WTC11 (cell line): Measurements from ENCODE around the gene EPN2. TPM values are rescaled to one million over a fixed set of nuclear protein-coding genes. Genes with fewer than 3 reads are reported as not detected.

ENCODE experiments used
- ATAC-seq: fragments of 200-7000 bp; cut with Tn5 transposase; 2 replicates; pipeline ENCODE4 v1.10.0; 2021; ENCODE audit warnings: mild to moderate bottlenecking, moderate library complexity
- CTCF ChIA-PET: fragments of 300-600 bp; sonication (Branson Sonifier 250); formaldehyde crosslinking; loops from one replicate; lab custom pipeline; 2021; ENCODE audit warnings: antibody characterized with exemption; lab: Charles Lee
- POLR2A ChIA-PET: fragments of 350-600 bp; sonication (Branson Sonifier 250); formaldehyde crosslinking; loops from one replicate; lab custom pipeline; 2021; ENCODE audit warnings: antibody characterized with exemption; lab: Charles Lee
- DNase-seq: peaks from one replicate; pipeline ENCODE4 v3.0.0; 2021; ENCODE audit warnings: low spot score
- H3K27ac Mint-ChIP-seq: 2 replicates; pipeline ENCODE4 v1.8.0; 2021; ENCODE audit warnings: mixed read lengths
- H3K27me3 Mint-ChIP-seq: 2 replicates; pipeline ENCODE4 v1.8.0; 2021; ENCODE audit warnings: low read depth, mild to moderate bottlenecking, moderate library complexity, mixed read lengths
- H3K36me3 Mint-ChIP-seq: 2 replicates; pipeline ENCODE4 v1.8.0; 2021; ENCODE audit warnings: mixed read lengths
- H3K4me1 Mint-ChIP-seq: 2 replicates; pipeline ENCODE4 v1.8.0; 2022; ENCODE audit warnings: mixed read lengths
- H3K4me3 Mint-ChIP-seq: 2 replicates; pipeline ENCODE4 v1.8.0; 2021; ENCODE audit warnings: mild to moderate bottlenecking, moderate library complexity, mixed read lengths
- H3K9me3 Mint-ChIP-seq: 2 replicates; pipeline ENCODE4 v1.8.0; 2021; ENCODE audit warnings: mixed read lengths
- ARID4B ChIP-seq: sonication (generic); formaldehyde crosslinking; IDR thresholded peaks from 2 replicates; pipeline ENCODE4 v1.8.0; 2023; ENCODE audit warnings: missing genetic modification reagents, mild to moderate bottlenecking, borderline replicate concordance
- E2F4 ChIP-seq: sonication (generic); formaldehyde crosslinking; IDR thresholded peaks from 2 replicates; pipeline ENCODE4 v1.8.1; 2022; ENCODE audit warnings: low read depth, mild to moderate bottlenecking, moderate library complexity, missing genetic modification reagents, borderline replicate concordance
- ETV6 ChIP-seq: sonication (generic); formaldehyde crosslinking; IDR thresholded peaks from 2 replicates; pipeline ENCODE4 v1.8.1; 2022; ENCODE audit warnings: mild to moderate bottlenecking, missing genetic modification reagents
- FOXK1 ChIP-seq: sonication (generic); formaldehyde crosslinking; IDR thresholded peaks from 2 replicates; pipeline ENCODE4 v1.8.0; 2022; ENCODE audit warnings: mild to moderate bottlenecking, moderate library complexity, missing genetic modification reagents
- FOXP4 ChIP-seq: sonication (generic); formaldehyde crosslinking; IDR thresholded peaks from 2 replicates; pipeline ENCODE4 v1.8.0; 2022; ENCODE audit warnings: mild to moderate bottlenecking, missing genetic modification reagents
- GRHL2 ChIP-seq: fragments of 250-450 bp; sonication (Bioruptor Pico); IDR thresholded peaks from 2 replicates; pipeline ENCODE4 v1.8.0; 2022; ENCODE audit warnings: mild to moderate bottlenecking, moderate library complexity; ENCODE audit not compliant: insufficient replicate concordance, severe bottlenecking
- IRF2 ChIP-seq: sonication (generic); formaldehyde crosslinking; IDR thresholded peaks from 2 replicates; pipeline ENCODE4 v1.8.0; 2022; ENCODE audit warnings: low read depth, missing genetic modification reagents, borderline replicate concordance
- MAX ChIP-seq: sonication (generic); formaldehyde crosslinking; IDR thresholded peaks from 2 replicates; pipeline ENCODE4 v1.8.0; 2022; ENCODE audit warnings: mild to moderate bottlenecking, missing genetic modification reagents
- MYBL2 ChIP-seq: sonication (generic); formaldehyde crosslinking; IDR thresholded peaks from 2 replicates; pipeline ENCODE4 v1.8.1; 2023; ENCODE audit warnings: mild to moderate bottlenecking, moderate library complexity, missing genetic modification reagents
- NFATC4 ChIP-seq: fragments of 250-450 bp; sonication (Bioruptor Pico); IDR thresholded peaks from 2 replicates; pipeline ENCODE4 v1.9.0; 2021; ENCODE audit warnings: mild to moderate bottlenecking
- NFE2L1 ChIP-seq: sonication (generic); formaldehyde crosslinking; IDR thresholded peaks from 2 replicates; pipeline ENCODE4 v1.8.1; 2023; ENCODE audit warnings: missing genetic modification reagents
- NR1H2 ChIP-seq: sonication (generic); formaldehyde crosslinking; IDR thresholded peaks from 2 replicates; pipeline ENCODE4 v1.9.0; 2021; ENCODE audit warnings: mild to moderate bottlenecking, moderate library complexity, missing genetic modification reagents
- PRRX2 ChIP-seq: fragments of 250-450 bp; sonication (Bioruptor Pico); IDR thresholded peaks from 2 replicates; pipeline ENCODE4 v1.8.0; 2021; ENCODE audit warnings: mild to moderate bottlenecking
- TP53 ChIP-seq: sonication (generic); formaldehyde crosslinking; IDR thresholded peaks from 2 replicates; pipeline ENCODE4 v1.8.1; 2023; ENCODE audit warnings: mild to moderate bottlenecking, missing genetic modification reagents
- USF1 ChIP-seq: sonication (generic); formaldehyde crosslinking; IDR thresholded peaks from 2 replicates; pipeline ENCODE4 v1.8.0; 2022; ENCODE audit warnings: mild to moderate bottlenecking, missing genetic modification reagents
- ZNF219 ChIP-seq: sonication (generic); formaldehyde crosslinking; IDR thresholded peaks from 2 replicates; pipeline ENCODE4 v1.8.0; 2023; ENCODE audit warnings: missing genetic modification reagents, mild to moderate bottlenecking, borderline replicate concordance
- ZNF281 ChIP-seq: sonication (generic); formaldehyde crosslinking; IDR thresholded peaks from 2 replicates; pipeline ENCODE4 v1.8.0; 2023; ENCODE audit warnings: mild to moderate bottlenecking, missing genetic modification reagents
- ZNF416 ChIP-seq: fragments of 250-450 bp; sonication (Bioruptor Pico); IDR thresholded peaks from 2 replicates; pipeline ENCODE4 v1.9.0; 2021; ENCODE audit warnings: mild to moderate bottlenecking, inconsistent platforms
- ZNF512 ChIP-seq: sonication (generic); formaldehyde crosslinking; IDR thresholded peaks from 2 replicates; pipeline ENCODE4 v1.8.1; 2022; ENCODE audit warnings: missing genetic modification reagents, borderline replicate concordance
- total RNA-seq: library from RNA; stranded (reverse); gene quantifications from 3 replicates; pipeline ENCODE4 v1.2.3, GENCODE V29; 2021

Gene EPN2
- total RNA-seq, 1 experiment from 2014 or later, result 48.8 TPM

- no peak for TF ChIP-seq FOXP4 (CRISPR knock-in tag)
- TF ChIP-seq GRHL2 (CRISPR knock-in tag), result no peak
- TF ChIP-seq NFATC4 (CRISPR knock-in tag), result no peak
- no peak for TF ChIP-seq ZNF416
- TF ChIP-seq ZNF219 (CRISPR knock-in tag), result no peak
- TF ChIP-seq ZNF281, result no peak
- TF ChIP-seq NR1H2 (CRISPR knock-in tag), result no peak
- no peak for TF ChIP-seq E2F4 (CRISPR knock-in tag)
- no peak for TF ChIP-seq IRF2
- TF ChIP-seq PRRX2, result no peak
- 0 out of 2 replicates have a peak, but pooled peaks have one; percentile 37 for TF ChIP-seq MAX (CRISPR knock-in tag)
- 0 out of 2 replicates have a peak, but pooled peaks have one; percentile 37 for TF ChIP-seq NFE2L1 (CRISPR knock-in tag)
- 0 out of 2 replicates have a peak, but pooled peaks have one; percentile 28 for TF ChIP-seq ETV6
- TF ChIP-seq TP53 (CRISPR knock-in tag), result no peak
- TF ChIP-seq FOXK1 (CRISPR knock-in tag), result 0 out of 2 replicates have a peak, but pooled peaks have one; percentile 40
- no peak for TF ChIP-seq USF1
- 0 out of 2 replicates have a peak, but pooled peaks have one; percentile 42 for TF ChIP-seq MYBL2 (CRISPR knock-in tag)
- no peak for TF ChIP-seq ZNF512
- TF ChIP-seq, all 79 proteins: peak for 12
Measured at GRCh38 chr17:19237389-19238166, 412 bp downstream of the EPN2 start (continued).

GRCh38 chr17:19238167-19238505, 970 bp downstream of the EPN2 start:
- Mint-ChIP-seq H3K4me1 (peaks cover 31% of the 10 kb centered on the region), H3K36me3 (peaks cover 5% of the 10 kb centered on the region; the same call in 1 of the 2 replicates), H3K27me3 (no peaks in the 10 kb centered on the region), H3K4me3 (peak overlapping the region; percentile 86), H3K27ac (peak overlapping the region; percentile 49; the same call in 1 of the 2 replicates), H3K9me3 (no peaks in the 10 kb centered on the region)
- ATAC-seq (no peak), DNase-seq (peak; percentile 38)
- POLR2A ChIA-PET, result interaction anchor here (0.8 to 1.2 kb wide), 2 partner anchors 9 to 18 kb away, joined by 3 to 4 read pairs; no protein-coding TSS in a partner anchor
- CTCF ChIA-PET, result interaction anchor here (0.6 to 2.3 kb wide), 5 partner anchors 11 to 125 kb away, joined by 3 to 16 read pairs (median 4); partner anchors contain the start of gene B9D1
- TF ChIP-seq FOXK1 (CRISPR knock-in tag) (no peak), ARID4B (peak; percentile 48; the same call in 1 of the 2 replicates)
